ENCODE measurements around the gene CYP1A2.
"Not testable (repeated sequence)": the region's sequence is repeated elsewhere in the genome, so short reads cannot be mapped to it uniquely, and the experiment has no call there.

CYP1A2 gene

GRCh38 chr15:74725845-74726773 is 22.5 kb upstream of the CYP1A2 start:
- H3K27me3 ChIP-seq (ENCODE audit: control insufficient read depth, insufficient read depth, low read length), result peaks cover 37% of the 10 kb centered on the region
- H3K36me3 ChIP-seq (ENCODE audit: control insufficient read depth, low read depth, low read length), result no peaks in the 10 kb centered on the region
- no peak overlapping the region for H3K27ac ChIP-seq (ENCODE audit: low read length)
- H3K9ac ChIP-seq (ENCODE audit: low read length), result no peak overlapping the region
- H3K4me3 ChIP-seq (ENCODE audit: low read length), result peak overlapping the region; percentile 71
- H3K4me1 ChIP-seq (ENCODE audit: control insufficient read depth, low read depth, low read length), result no peaks in the 10 kb centered on the region
- no peaks in the 10 kb centered on the region for H3K9me3 ChIP-seq (ENCODE audit: control insufficient read depth, low read depth, low read length)

DNA sequence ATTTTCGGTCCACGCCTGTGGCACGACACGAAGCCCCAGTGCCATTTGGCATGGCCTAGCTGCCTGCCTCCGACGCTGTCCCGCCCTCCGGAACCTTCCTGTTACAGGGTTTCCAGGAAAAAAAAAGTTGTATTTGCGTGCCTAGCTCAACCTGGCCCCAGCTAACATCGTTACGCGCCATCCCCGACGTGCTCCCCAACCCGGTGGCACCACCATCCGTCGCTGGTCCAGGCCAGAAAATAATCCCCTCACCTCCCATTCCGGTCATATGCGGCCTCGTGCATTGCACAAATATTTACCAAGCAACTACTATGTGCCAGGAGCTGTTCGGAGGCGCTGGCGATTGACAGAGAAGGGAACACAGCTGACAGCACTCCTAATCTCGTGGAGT is 21.9 kb upstream of the CYP1A2 start:
- Histone ChIP-seq H3K27ac (ENCODE audit: low read length) (no peak overlapping the region), H3K9ac (ENCODE audit: low read length) (no peak overlapping the region), H3K9me3 (ENCODE audit: control insufficient read depth, low read depth, low read length) (no peaks in the 10 kb centered on the region), H3K36me3 (ENCODE audit: control insufficient read depth, low read depth, low read length) (no peaks in the 10 kb centered on the region), H3K27me3 (ENCODE audit: control insufficient read depth, insufficient read depth, low read length) (peaks cover 37% of the 10 kb centered on the region), H3K4me1 (ENCODE audit: control insufficient read depth, low read depth, low read length) (no peaks in the 10 kb centered on the region), H3K4me3 (ENCODE audit: low read length) (peak overlapping the region; percentile 71)

- Histone ChIP-seq H3K4me1 (ENCODE audit: control insufficient read depth, low read depth, low read length) (no peaks in the 10 kb centered on the region), H3K27ac (ENCODE audit: low read length) (no peak overlapping the region), H3K27me3 (ENCODE audit: control insufficient read depth, insufficient read depth, low read length) (peaks cover 37% of the 10 kb centered on the region), H3K9me3 (ENCODE audit: control insufficient read depth, low read depth, low read length) (no peaks in the 10 kb centered on the region), H3K9ac (ENCODE audit: low read length) (no peak overlapping the region), H3K36me3 (ENCODE audit: control insufficient read depth, low read depth, low read length) (no peaks in the 10 kb centered on the region), H3K4me3 (ENCODE audit: low read length) (no peak overlapping the region)
These were observed 20.9 kb upstream of the CYP1A2 start for GRCh38 chr15:74727727-74728126.

DNA sequence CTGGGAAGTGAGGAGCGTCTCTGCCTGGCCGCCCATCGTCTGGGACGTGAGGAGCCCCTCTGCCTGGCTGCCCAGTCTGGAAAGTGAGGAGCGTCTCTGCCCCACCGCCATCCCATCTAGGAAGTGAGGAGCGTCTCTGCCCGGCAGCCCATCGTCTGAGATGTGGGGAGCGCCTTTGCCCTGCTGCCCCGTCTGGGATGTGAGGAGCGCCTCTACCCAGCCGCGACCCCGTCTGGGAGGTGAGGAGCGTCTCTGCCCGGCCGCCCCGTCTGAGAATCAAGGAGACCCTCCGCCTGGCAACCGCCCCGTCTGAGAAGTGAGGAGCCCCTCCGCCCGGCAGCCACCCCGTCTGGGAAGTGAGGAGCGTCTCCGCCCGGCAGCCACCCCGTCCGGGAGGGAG is 19.9 kb upstream of the CYP1A2 start:
- peaks cover 37% of the 10 kb centered on the region for H3K27me3 ChIP-seq (ENCODE audit: control insufficient read depth, insufficient read depth, low read length)
- not testable (repeated sequence) for H3K4me3 ChIP-seq (ENCODE audit: low read length); H3K36me3 ChIP-seq (ENCODE audit: control insufficient read depth, low read depth, low read length)

DNA sequence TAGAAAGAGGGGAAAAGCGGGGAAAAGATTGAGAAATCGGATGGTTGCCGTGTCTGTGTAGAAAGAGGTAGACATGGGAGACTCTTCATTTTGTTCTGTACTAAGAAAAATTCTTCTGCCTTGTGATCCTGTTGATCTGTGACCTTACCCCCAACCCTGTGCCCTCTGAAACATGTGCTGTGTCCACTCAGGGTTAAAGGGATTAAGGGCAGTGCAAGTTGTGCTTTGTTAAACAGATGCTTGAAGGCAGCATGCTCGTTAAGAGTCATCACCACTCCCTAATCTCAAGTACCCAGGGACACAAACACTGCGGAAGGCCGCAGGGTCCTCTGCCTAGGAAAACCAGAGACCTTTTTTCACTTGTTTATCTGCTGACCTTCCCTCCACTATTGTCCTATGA is 19.3 kb upstream of the CYP1A2 start:
- peaks cover 36% of the 10 kb centered on the region for H3K27me3 ChIP-seq (ENCODE audit: control insufficient read depth, insufficient read depth, low read length)
- H3K9ac ChIP-seq (ENCODE audit: low read length); H3K27ac ChIP-seq (ENCODE audit: low read length); H3K9me3 ChIP-seq (ENCODE audit: control insufficient read depth, low read depth, low read length); H3K36me3 ChIP-seq (ENCODE audit: control insufficient read depth, low read depth, low read length); H3K4me1 ChIP-seq (ENCODE audit: control insufficient read depth, low read depth, low read length); H3K4me3 ChIP-seq (ENCODE audit: low read length): not testable (repeated sequence)

More for the DNA sequence above, 19.9 kb upstream of the CYP1A2 start:
- H3K9me3 ChIP-seq (ENCODE audit: control insufficient read depth, low read depth, low read length); H3K4me1 ChIP-seq (ENCODE audit: control insufficient read depth, low read depth, low read length); H3K27ac ChIP-seq (ENCODE audit: low read length); H3K9ac ChIP-seq (ENCODE audit: low read length): not testable (repeated sequence)

GRCh38 chr15:74730619-74731316 is 17.9 kb upstream of the CYP1A2 start:
- no peaks in the 10 kb centered on the region for H3K36me3 ChIP-seq (ENCODE audit: control insufficient read depth, low read depth, low read length)
- no peak overlapping the region for H3K9ac ChIP-seq (ENCODE audit: low read length)
- no peaks in the 10 kb centered on the region for H3K9me3 ChIP-seq (ENCODE audit: control insufficient read depth, low read depth, low read length)
- no peaks in the 10 kb centered on the region for H3K4me1 ChIP-seq (ENCODE audit: control insufficient read depth, low read depth, low read length)
- H3K4me3 ChIP-seq (ENCODE audit: low read length), result no peak overlapping the region
- H3K27me3 ChIP-seq (ENCODE audit: control insufficient read depth, insufficient read depth, low read length), result peaks cover 25% of the 10 kb centered on the region
- H3K27ac ChIP-seq (ENCODE audit: low read length), result no peak overlapping the region

DNA sequence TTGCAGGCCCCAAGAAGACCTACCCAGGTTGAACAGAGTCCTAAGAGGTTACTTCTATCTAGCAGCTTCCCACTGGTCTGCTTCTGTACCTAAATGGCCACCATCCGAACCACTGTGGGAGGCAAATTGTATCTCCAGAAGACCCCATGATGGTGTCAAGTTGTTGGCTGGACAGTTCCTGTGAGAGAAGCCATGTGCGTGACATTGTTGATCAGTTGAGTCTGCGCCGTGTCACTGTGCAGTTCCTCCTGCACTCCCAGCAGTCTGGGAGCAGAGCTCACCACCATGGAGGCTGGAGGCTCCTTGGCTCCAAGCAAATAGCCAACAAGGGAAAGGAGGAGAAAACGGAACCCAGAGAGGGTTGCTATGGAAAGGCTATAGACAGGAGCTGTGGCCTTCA is 15.8 kb upstream of the CYP1A2 start:
- Histone ChIP-seq H3K36me3 (ENCODE audit: control insufficient read depth, low read depth, low read length) (no peaks in the 10 kb centered on the region), H3K27me3 (ENCODE audit: control insufficient read depth, insufficient read depth, low read length) (peaks cover 4% of the 10 kb centered on the region), H3K4me3 (ENCODE audit: low read length) (no peak overlapping the region), H3K9ac (ENCODE audit: low read length) (no peak overlapping the region), H3K4me1 (ENCODE audit: control insufficient read depth, low read depth, low read length) (no peaks in the 10 kb centered on the region), H3K27ac (ENCODE audit: low read length) (no peak overlapping the region), H3K9me3 (ENCODE audit: control insufficient read depth, low read depth, low read length) (no peaks in the 10 kb centered on the region)

DNA sequence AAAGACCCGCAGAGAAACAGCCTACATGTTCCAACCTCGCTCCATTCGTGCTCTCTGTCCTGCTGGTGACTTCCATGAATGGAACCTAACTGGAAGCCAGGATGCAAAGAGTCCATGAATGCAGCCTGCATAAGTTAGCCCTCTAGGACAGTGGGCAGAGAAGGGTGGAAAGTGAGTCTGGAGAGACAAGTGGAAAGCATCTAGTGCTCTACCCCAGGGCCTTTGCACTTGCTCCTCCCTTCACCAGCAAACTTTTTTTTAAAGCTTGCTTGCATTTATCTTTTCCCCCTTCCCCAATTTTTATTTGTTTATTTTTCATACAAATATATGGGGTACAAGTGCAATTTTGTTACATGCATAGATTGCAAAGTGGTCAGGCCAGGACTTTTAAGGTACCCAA is 15.4 kb upstream of the CYP1A2 start:
- Histone ChIP-seq H3K27me3 (ENCODE audit: control insufficient read depth, insufficient read depth, low read length) (peaks cover under 1% of the 10 kb centered on the region), H3K36me3 (ENCODE audit: control insufficient read depth, low read depth, low read length) (no peaks in the 10 kb centered on the region), H3K9ac (ENCODE audit: low read length) (no peak overlapping the region), H3K4me3 (ENCODE audit: low read length) (no peak overlapping the region), H3K9me3 (ENCODE audit: control insufficient read depth, low read depth, low read length) (no peaks in the 10 kb centered on the region), H3K4me1 (ENCODE audit: control insufficient read depth, low read depth, low read length) (no peaks in the 10 kb centered on the region), H3K27ac (ENCODE audit: low read length) (no peak overlapping the region)

DNA sequence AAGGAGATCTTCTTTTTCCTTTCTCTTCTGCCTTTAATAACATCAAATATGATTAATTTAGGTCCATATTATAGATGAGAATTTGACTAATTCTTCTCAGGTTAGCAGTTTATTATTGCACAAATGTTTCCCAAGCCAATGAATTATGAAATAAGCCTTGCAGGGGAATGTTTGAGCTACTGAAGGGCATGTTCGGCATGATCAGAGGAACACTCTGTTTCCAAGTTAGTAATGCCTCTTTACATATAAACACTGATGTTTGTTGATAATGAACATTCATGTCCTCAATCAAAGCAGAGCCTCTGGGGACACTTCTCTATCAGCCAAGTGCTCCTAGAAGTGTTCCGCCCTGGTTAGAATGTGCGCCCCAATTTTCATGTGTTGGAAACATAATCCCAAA is 13.3 kb upstream of the CYP1A2 start:
- no peak overlapping the region for H3K27ac ChIP-seq (ENCODE audit: low read length)
- no peaks in the 10 kb centered on the region for H3K27me3 ChIP-seq (ENCODE audit: control insufficient read depth, insufficient read depth, low read length)
- H3K4me1 ChIP-seq (ENCODE audit: control insufficient read depth, low read depth, low read length), result no peaks in the 10 kb centered on the region
- H3K36me3 ChIP-seq (ENCODE audit: control insufficient read depth, low read depth, low read length), result no peaks in the 10 kb centered on the region
- H3K9me3 ChIP-seq (ENCODE audit: control insufficient read depth, low read depth, low read length), result no peaks in the 10 kb centered on the region
- no peak overlapping the region for H3K9ac ChIP-seq (ENCODE audit: low read length)
- no peak overlapping the region for H3K4me3 ChIP-seq (ENCODE audit: low read length)

DNA sequence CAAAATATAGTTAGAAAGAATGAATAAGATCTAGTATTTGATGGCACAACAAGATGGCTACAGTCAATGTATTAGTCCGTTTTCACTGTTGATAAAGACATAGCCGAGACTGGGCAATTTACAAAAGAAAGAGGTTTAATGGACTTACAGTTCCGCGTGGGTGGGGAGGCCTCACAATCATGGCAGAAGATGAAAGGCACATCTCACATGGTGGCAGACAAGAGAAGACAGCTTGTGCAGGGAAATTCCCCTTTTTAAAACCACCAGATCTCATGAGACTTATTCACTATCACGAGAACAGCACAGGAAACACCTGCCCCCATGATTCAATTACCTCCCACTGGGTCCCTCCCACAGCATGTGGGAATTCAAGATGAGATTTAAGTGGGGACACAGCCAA is 10.4 kb upstream of the CYP1A2 start:
- not testable (repeated sequence) for H3K9ac ChIP-seq (ENCODE audit: low read length); H3K27me3 ChIP-seq (ENCODE audit: control insufficient read depth, insufficient read depth, low read length); H3K4me1 ChIP-seq (ENCODE audit: control insufficient read depth, low read depth, low read length); H3K4me3 ChIP-seq (ENCODE audit: low read length); H3K9me3 ChIP-seq (ENCODE audit: control insufficient read depth, low read depth, low read length); H3K36me3 ChIP-seq (ENCODE audit: control insufficient read depth, low read depth, low read length); H3K27ac ChIP-seq (ENCODE audit: low read length)

DNA sequence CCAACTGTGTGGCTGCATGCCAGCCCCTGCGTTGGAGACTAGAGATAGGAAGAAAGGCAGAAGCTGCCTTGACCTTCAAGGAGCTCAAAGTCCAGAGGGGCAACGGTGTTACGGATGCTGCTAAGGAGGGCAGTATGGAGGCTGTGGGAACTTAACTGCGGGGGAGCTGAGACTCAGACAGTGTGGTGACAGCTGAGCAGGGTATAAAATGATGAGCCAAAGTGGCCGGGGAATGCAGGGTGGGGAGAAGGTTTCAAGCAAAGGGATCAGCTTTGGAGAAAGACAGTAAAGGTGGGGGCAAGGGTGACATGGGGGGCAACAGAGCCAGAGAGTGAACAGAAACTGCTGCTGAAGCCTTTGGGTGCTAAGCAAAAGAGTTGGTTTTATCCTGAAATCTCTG is 6.2 kb upstream of the CYP1A2 start:
- Histone ChIP-seq H3K27ac (ENCODE audit: low read length) (no peak overlapping the region), H3K27me3 (ENCODE audit: control insufficient read depth, insufficient read depth, low read length) (no peaks in the 10 kb centered on the region), H3K4me3 (ENCODE audit: low read length) (no peak overlapping the region), H3K9ac (ENCODE audit: low read length) (no peak overlapping the region), H3K9me3 (ENCODE audit: control insufficient read depth, low read depth, low read length) (no peaks in the 10 kb centered on the region), H3K4me1 (ENCODE audit: control insufficient read depth, low read depth, low read length) (no peaks in the 10 kb centered on the region), H3K36me3 (ENCODE audit: control insufficient read depth, low read depth, low read length) (no peaks in the 10 kb centered on the region)

DNA sequence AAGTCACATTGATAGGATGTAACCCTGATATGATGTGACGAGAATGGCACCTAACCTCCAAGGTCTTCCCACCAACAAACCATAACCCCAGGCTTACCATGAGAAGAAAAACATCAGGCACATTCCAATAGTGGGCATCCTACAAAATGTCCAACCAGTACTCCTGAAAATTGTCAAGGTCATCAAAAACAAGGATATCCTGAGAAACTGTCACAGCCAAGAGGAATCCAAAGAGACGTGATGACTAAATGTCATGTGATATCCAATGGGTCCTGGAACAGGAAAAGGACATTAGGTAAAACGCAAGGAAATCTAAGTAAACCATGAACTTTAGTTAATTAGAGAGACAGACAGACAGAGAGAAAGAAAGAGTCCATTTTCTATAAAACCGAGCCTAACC is 2.3 kb upstream of the CYP1A2 start:
- no peaks in the 10 kb centered on the region for H3K9me3 ChIP-seq (ENCODE audit: control insufficient read depth, low read depth, low read length)
- no peaks in the 10 kb centered on the region for H3K27me3 ChIP-seq (ENCODE audit: control insufficient read depth, insufficient read depth, low read length)
- no peaks in the 10 kb centered on the region for H3K4me1 ChIP-seq (ENCODE audit: control insufficient read depth, low read depth, low read length)
- H3K9ac ChIP-seq (ENCODE audit: low read length), result no peak overlapping the region
- no peak overlapping the region for H3K27ac ChIP-seq (ENCODE audit: low read length)
- H3K4me3 ChIP-seq (ENCODE audit: low read length), result no peak overlapping the region
- no peaks in the 10 kb centered on the region for H3K36me3 ChIP-seq (ENCODE audit: control insufficient read depth, low read depth, low read length)
